AG09309 (cell line): ENCODE results near the gene SLC39A9.

Experiments
- DNase-seq: peaks from one replicate; pipeline ENCODE4 v3.0.0-alpha.2; 2010; ENCODE audit warnings: low read depth
- H3K4me3 ChIP-seq: 2 replicates; pipeline ENCODE4 v1.5.1; 2011; ENCODE audit warnings: mild to moderate bottlenecking, low read depth, low read length, moderate library complexity; ENCODE audit not compliant: control insufficient read depth
- CTCF ChIP-seq: IDR thresholded peaks from 2 replicates; pipeline ENCODE4 v1.5.1; 2011; ENCODE audit warnings: mild to moderate bottlenecking, low read depth, low read length, inconsistent platforms; ENCODE audit not compliant: insufficient read depth, control insufficient read depth; ENCODE audit errors: missing control alignments

SLC39A9 gene

GRCh38 chr14:69485701-69486100 is 87.2 kb downstream of the SLC39A9 start:
- no peak for DNase-seq
- H3K4me3 ChIP-seq = no peak overlapping the region
- no peak for TF ChIP-seq CTCF

GRCh38 chr14:69487226-69487625 is 88.7 kb downstream of the SLC39A9 start:
- no peak overlapping the region for H3K4me3 ChIP-seq
- DNase-seq = no peak
- TF ChIP-seq CTCF = no peak

GRCh38 chr14:69487771-69488170 is 89.3 kb downstream of the SLC39A9 start:
- TF ChIP-seq CTCF = no peak
- H3K4me3 ChIP-seq = no peak overlapping the region
- no peak for DNase-seq

- DNase-seq = no peak
- TF ChIP-seq CTCF = no peak
- no peak overlapping the region for H3K4me3 ChIP-seq
These were observed 91.0 kb downstream of the SLC39A9 start for GRCh38 chr14:69489495-69489894.

GRCh38 chr14:69490219-69490918 is 91.9 kb downstream of the SLC39A9 start:
- H3K4me3 ChIP-seq = no peak overlapping the region
- no peak for TF ChIP-seq CTCF
- no peak for DNase-seq

- H3K4me3 ChIP-seq = no peak overlapping the region
- no peak for DNase-seq
- no peak for TF ChIP-seq CTCF
These were observed 92.7 kb downstream of the SLC39A9 start for GRCh38 chr14:69491193-69491592.
